HG02759 (cell line): Measurements from ENCODE around the gene CSRP3.

Experiments used
- ATAC-seq: cut with Tn5 transposase; IDR thresholded peaks from one replicate; pipeline ENCODE4 v1.9.1; 2021; ENCODE audit warnings: mild to moderate bottlenecking, moderate library complexity; ENCODE audit not compliant: unreplicated experiment

Gene CSRP3

GRCh38 chr11:19201737-19202605, at the start of gene CSRP3:
Gene CSRP3 (minus strand): TSS chr11:19201983. CDS start chr11:19192448, 9,535 bp downstream.
- ATAC-seq: no peak

- no peak for ATAC-seq
These were observed 49.8 kb upstream of the CSRP3 start for GRCh38 chr11:19251577-19251976.

GRCh38 chr11:19246816-19247215, 45.0 kb upstream of the CSRP3 start:
- no peak for ATAC-seq

GRCh38 chr11:19245351-19245750, 43.6 kb upstream of the CSRP3 start:
- no peak for ATAC-seq

GRCh38 chr11:19244621-19245020, 42.8 kb upstream of the CSRP3 start:
- no peak for ATAC-seq

GRCh38 chr11:19244084-19244483, 42.3 kb upstream of the CSRP3 start:
- ATAC-seq: no peak

- no peak for ATAC-seq
These were observed 41.8 kb upstream of the CSRP3 start for GRCh38 chr11:19243613-19244012.

- ATAC-seq: no peak
These were observed 41.4 kb upstream of the CSRP3 start for GRCh38 chr11:19243143-19243542.

GRCh38 chr11:19242179-19242932, 40.6 kb upstream of the CSRP3 start:
- no peak for ATAC-seq

GRCh38 chr11:19241260-19242178, 39.7 kb upstream of the CSRP3 start:
- peak; percentile 48 for ATAC-seq

- peak; percentile 89 for ATAC-seq
These were observed 38.9 kb upstream of the CSRP3 start, which contains the start of gene E2F8 for GRCh38 chr11:19240420-19241259. Gene E2F8 (minus strand): TSS chr11:19240945. CDS start chr11:19240121, 824 bp downstream.

- no peak for ATAC-seq
These were observed 37.3 kb upstream of the CSRP3 start for GRCh38 chr11:19239039-19239438.

- no peak for ATAC-seq
These were observed 36.0 kb upstream of the CSRP3 start for GRCh38 chr11:19237813-19238212.

GRCh38 chr11:19237381-19237780, 35.6 kb upstream of the CSRP3 start:
- no peak for ATAC-seq

GRCh38 chr11:19234231-19234817, 32.5 kb upstream of the CSRP3 start:
- ATAC-seq: no peak

- no peak for ATAC-seq
These were observed 31.2 kb upstream of the CSRP3 start for GRCh38 chr11:19232910-19233503.

GRCh38 chr11:19229671-19230070, 27.9 kb upstream of the CSRP3 start:
- no peak for ATAC-seq

GRCh38 chr11:19228968-19229367, 27.2 kb upstream of the CSRP3 start:
- no peak for ATAC-seq
